Endothelial cell of umbilical vein (primary cell): Measurements from ENCODE around the gene TRAPPC13. TPM values are rescaled to one million over a fixed set of nuclear protein-coding genes. Genes with fewer than 3 reads are reported as not detected.

Experiments
- BruUV-seq: library from RNA; stranded (reverse); fragments of 400-500 nt; replicated peaks from 2 replicates; lab custom pipeline; 2021; lab: Mats Ljungman, UMichigan
- CTCF ChIA-PET: fragments of 300-600, 350-600 bp; sonication (Branson Sonifier 250); formaldehyde crosslinking; loops from one replicate; lab custom pipeline; 2021; ENCODE audit warnings: antibody characterized with exemption, inconsistent platforms; lab: Charles Lee
- POLR2A ChIA-PET: fragments of 300-600, 350-600 bp; sonication (Branson Sonifier 250); formaldehyde crosslinking; loops from one replicate; lab custom pipeline; 2021; ENCODE audit warnings: antibody characterized with exemption, inconsistent platforms; lab: Charles Lee
- DNase-seq: peaks from one replicate; pipeline ENCODE4 v3.0.0-alpha.2; 2011; ENCODE audit warnings: low read depth, low spot score
- FAIRE-seq: peaks from 2 replicates; lab custom pipeline; 2011; peaks lifted over from hg19 to GRCh38; lab: Jason Lieb, UNC
- H2AFZ ChIP-seq: 2 replicates; pipeline ENCODE4 v1.6.0; 2012; ENCODE audit warnings: low read depth, low read length, control low read depth, inconsistent platforms
- H3K27ac ChIP-seq: 2 replicates; pipeline ENCODE4 v1.5.1; 2011; ENCODE audit warnings: low read depth, mild to moderate bottlenecking, control low read depth, low read length, moderate library complexity; ENCODE audit not compliant: insufficient read depth
- H3K27me3 ChIP-seq, 2 experiments: 2 replicates each; pipeline versions ENCODE4 v1.6.0 to v1.6.1; 2011; ENCODE audit warnings: low read length in 2 of 2, mixed read lengths in 1 of 2; ENCODE audit not compliant: control insufficient read depth in 2 of 2, insufficient read depth in 2 of 2
- H3K36me3 ChIP-seq, 2 experiments: 2 replicates in 1 of 2; 3 replicates in 1 of 2; pipeline ENCODE4 v1.5.1; 2011; ENCODE audit warnings: low read length in 2 of 2, mild to moderate bottlenecking in 1 of 2, moderate library complexity in 1 of 2; ENCODE audit not compliant: control insufficient read depth in 2 of 2, insufficient read depth in 2 of 2; ENCODE audit errors: extremely low read depth in 1 of 2
- H3K4me1 ChIP-seq: 3 replicates; pipeline ENCODE4 v1.5.1; 2011; ENCODE audit warnings: mild to moderate bottlenecking, low read length; ENCODE audit not compliant: control insufficient read depth, insufficient read depth; ENCODE audit errors: extremely low read depth
- H3K4me2 ChIP-seq: 2 replicates; pipeline ENCODE4 v1.6.1; 2011; ENCODE audit warnings: low read length, control low read depth, mixed read lengths; ENCODE audit not compliant: insufficient read depth
- H3K4me3 ChIP-seq, 3 experiments: fragments of 200-600 bp in 1 of 3; sonication (generic), shearing (Covaris generic) in 1 of 3; replicated peaks in 1 of 3; 2 replicates each; pipeline ENCODE4 v1.5.1; 2011 to 2016; ENCODE audit warnings: control low read depth in 3 of 3, low read length in 3 of 3, mild to moderate bottlenecking in 2 of 3, inconsistent platforms in 1 of 3, low read depth in 1 of 3, moderate library complexity in 1 of 3; ENCODE audit not compliant: insufficient read depth in 1 of 3
- H3K79me2 ChIP-seq: 2 replicates; pipeline ENCODE4 v1.6.0; 2012; ENCODE audit warnings: low read length, inconsistent platforms; ENCODE audit not compliant: control insufficient read depth, insufficient read depth
- H3K9ac ChIP-seq: replicated peaks from 2 replicates; pipeline ENCODE3; 2011; ENCODE audit warnings: low read length, control low read depth; ENCODE audit not compliant: insufficient read depth; ENCODE audit errors: extremely low read depth
- H3K9me1 ChIP-seq: replicated peaks from 3 replicates; pipeline ENCODE4 v1.6.0; 2011; ENCODE audit warnings: mild to moderate bottlenecking, low read length; ENCODE audit not compliant: control insufficient read depth, insufficient read depth; ENCODE audit errors: extremely low read depth
- H3K9me3 ChIP-seq: replicated peaks from 2 replicates; pipeline ENCODE4 v1.5.1; 2012; ENCODE audit warnings: low read length, inconsistent platforms; ENCODE audit not compliant: control insufficient read depth, insufficient read depth
- H4K20me1 ChIP-seq: replicated peaks from 2 replicates; pipeline ENCODE3; 2011; ENCODE audit warnings: mild to moderate bottlenecking, low read length; ENCODE audit not compliant: control insufficient read depth, insufficient read depth; ENCODE audit errors: extremely low read depth
- EZH2 ChIP-seq: IDR thresholded peaks from 2 replicates; pipeline ENCODE4 v1.6.1; 2012; ENCODE audit warnings: borderline replicate concordance, low read depth, mild to moderate bottlenecking, moderate library complexity, low read length, inconsistent platforms; ENCODE audit not compliant: severe bottlenecking
- FOS ChIP-seq: IDR thresholded peaks from 2 replicates; pipeline ENCODE4 v1.6.1; 2011; ENCODE audit warnings: mild to moderate bottlenecking, low read length, moderate library complexity, borderline replicate concordance; ENCODE audit not compliant: insufficient read depth
- GATA2 ChIP-seq: IDR thresholded peaks from 2 replicates; pipeline ENCODE4 v1.7.0; 2011; ENCODE audit warnings: low read depth, mild to moderate bottlenecking, moderate library complexity, mixed read lengths, low read length; ENCODE audit not compliant: insufficient read length, insufficient read depth
- JUN ChIP-seq: IDR thresholded peaks from 2 replicates; pipeline ENCODE4 v1.6.1; 2011; ENCODE audit warnings: borderline replicate concordance, low read depth; ENCODE audit not compliant: insufficient read length, insufficient read depth
- MYC ChIP-seq: IDR thresholded peaks from one replicate; pipeline ENCODE4 v1.6.1; 2011; ENCODE audit warnings: mild to moderate bottlenecking, low read depth, low read length
- POLR2A ChIP-seq: IDR thresholded peaks from 2 replicates; pipeline ENCODE4 v1.6.1; 2012; ENCODE audit warnings: low read depth, mild to moderate bottlenecking, control low read depth, low read length
- POLR2AphosphoS5 ChIP-seq: IDR thresholded peaks from 2 replicates; pipeline ENCODE4 v1.6.1; 2012; ENCODE audit warnings: low read depth, mild to moderate bottlenecking, control low read depth, low read length, moderate library complexity; ENCODE audit not compliant: insufficient read depth
- dilution Hi-C: fragments of 300-500 bp; cut with MboI; formaldehyde crosslinking; loops from one replicate; pipeline ENCODE4 v1.15.0; 2019; ENCODE audit warnings: low sequenced_read_pairs; ENCODE audit not compliant: extremely low pct_ligation_motif_present
- intact Hi-C: fragments of 100-400 bp; cut with micrococcal nuclease; formaldehyde crosslinking; loops from one replicate; pipeline ENCODE4 v1.10.0; 2022
- polyA plus RNA-seq, 4 experiments: library from polyadenylated mRNA; depleted of rRNA in 3 of 4; stranded (reverse) in 3 of 4; unstranded in 1 of 4; fragments of >200 nt; gene quantifications; 2 replicates each; pipeline versions ENCODE4 v1.2.1 to v1.2.3, GENCODE V29; 2011 to 2012; ENCODE audit warnings: missing spikeins in 1 of 4
- total RNA-seq: library from RNA; stranded (reverse); gene quantifications from 2 replicates; pipeline ENCODE4 v1.2.3, GENCODE V29; 2021
- TF ChIP-seq, protein P1 (sequence below), 2 donors: IDR thresholded peaks; 1 replicate in 1 of 2; 2 replicates in 1 of 2; pipeline ENCODE4 v1.5.1; 2011; ENCODE audit warnings: low read length in 2 of 2, mild to moderate bottlenecking in 2 of 2, moderate library complexity in 2 of 2, control low read depth in 1 of 2, inconsistent platforms in 1 of 2, low read depth in 1 of 2; ENCODE audit not compliant: insufficient read depth in 1 of 2; ENCODE audit errors: extremely low read depth in 1 of 2
- TF ChIP-seq, protein P2 (sequence below): IDR thresholded peaks from 2 replicates; pipeline ENCODE4 v1.6.1; 2011; ENCODE audit not compliant: insufficient read depth, insufficient read length

TRAPPC13 gene
- total and polyA plus RNA-seq, 2 donors (not counting 3 experiments of a cell fraction or from before 2014, with no cell fraction given), result 7.7 to 24.0 TPM

DNA sequence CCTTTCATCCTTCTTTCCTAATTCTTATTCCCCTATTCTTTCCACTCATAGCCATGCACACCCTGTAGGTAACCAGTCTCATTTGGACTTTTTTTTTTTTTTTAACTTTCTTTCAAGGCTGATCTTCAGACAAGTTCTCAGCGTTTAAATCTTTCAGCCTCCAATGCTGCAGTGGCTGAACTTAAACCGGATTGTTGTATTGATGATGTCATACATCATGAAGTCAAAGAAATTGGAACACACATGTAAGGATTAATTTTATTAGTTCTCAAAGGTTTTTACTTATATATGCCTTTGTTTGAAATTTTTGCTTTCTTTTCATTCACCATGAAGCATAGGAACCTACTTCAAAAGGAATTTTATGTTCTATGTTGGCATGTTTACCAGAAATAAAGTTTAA lies 22.1 kb downstream of the TRAPPC13 start:
- Histone ChIP-seq H3K4me3 (no peak overlapping the region), H3K27me3 (no peaks in the 10 kb centered on the region), H3K4me2 (no peak overlapping the region), H3K79me2 (no peaks in the 10 kb centered on the region), H2AFZ (no peak overlapping the region), H3K4me1 (no peaks in the 10 kb centered on the region), H3K27ac (no peak overlapping the region), H3K36me3 (peaks cover 0 to 2% of the 10 kb centered on the region in 2 experiments), H3K9me1 (no peaks in the 10 kb centered on the region), H4K20me1 (no peaks in the 10 kb centered on the region), H3K9ac (no peak overlapping the region), H3K9me3 (no peaks in the 10 kb centered on the region)
- dilution Hi-C loops, result no loop called here
- CTCF ChIA-PET, result no interaction called here
- no peak for TF ChIP-seq GATA2
- DNase-seq, result no peak
- no TSS peak for BruUV-seq
- POLR2A ChIA-PET, result no interaction called here
- no peak for FAIRE-seq
- intact Hi-C loops, result no loop called here

DNA sequence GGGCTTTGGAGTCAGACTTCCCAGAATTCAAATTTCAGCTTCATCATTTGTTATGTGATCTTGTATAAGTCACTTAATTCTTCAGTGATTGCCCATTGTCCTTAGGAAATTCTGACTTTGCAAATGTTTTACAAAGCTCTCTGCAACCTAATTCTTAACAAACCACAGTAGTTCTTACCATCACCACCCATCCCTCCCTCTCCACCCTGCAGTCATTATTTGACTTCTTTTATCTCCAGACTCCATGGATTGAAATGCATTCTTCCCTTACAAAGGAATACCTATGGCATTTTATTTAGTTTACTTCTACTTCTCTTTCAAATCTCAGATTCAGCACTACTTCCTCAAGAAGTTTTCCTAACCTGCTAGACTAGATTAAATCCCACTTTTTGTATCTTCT lies 23.1 kb downstream of the TRAPPC13 start:
- H3K27me3 ChIP-seq, result no peaks in the 10 kb centered on the region
- no peaks in the 10 kb centered on the region for H4K20me1 ChIP-seq
- dilution Hi-C loops, result no loop called here

More for the DNA sequence above, 23.1 kb downstream of the TRAPPC13 start:
- FAIRE-seq (no peak), DNase-seq (no peak)
- H3K4me1 ChIP-seq, result no peaks in the 10 kb centered on the region
- H3K4me3 ChIP-seq, result no peak overlapping the region
- no peak overlapping the region for H3K27ac ChIP-seq
- no peak overlapping the region for H2AFZ ChIP-seq
- ChIA-PET CTCF (interaction anchor here (1.0 to 2.1 kb wide), 2 partner anchors 15 to 17 kb away, joined by 3 to 7 read pairs; no protein-coding TSS in a partner anchor), POLR2A (no interaction called here)
- TF ChIP-seq FOS, result no peak
- no peak for TF ChIP-seq JUN
- TF ChIP-seq, protein P1, sequence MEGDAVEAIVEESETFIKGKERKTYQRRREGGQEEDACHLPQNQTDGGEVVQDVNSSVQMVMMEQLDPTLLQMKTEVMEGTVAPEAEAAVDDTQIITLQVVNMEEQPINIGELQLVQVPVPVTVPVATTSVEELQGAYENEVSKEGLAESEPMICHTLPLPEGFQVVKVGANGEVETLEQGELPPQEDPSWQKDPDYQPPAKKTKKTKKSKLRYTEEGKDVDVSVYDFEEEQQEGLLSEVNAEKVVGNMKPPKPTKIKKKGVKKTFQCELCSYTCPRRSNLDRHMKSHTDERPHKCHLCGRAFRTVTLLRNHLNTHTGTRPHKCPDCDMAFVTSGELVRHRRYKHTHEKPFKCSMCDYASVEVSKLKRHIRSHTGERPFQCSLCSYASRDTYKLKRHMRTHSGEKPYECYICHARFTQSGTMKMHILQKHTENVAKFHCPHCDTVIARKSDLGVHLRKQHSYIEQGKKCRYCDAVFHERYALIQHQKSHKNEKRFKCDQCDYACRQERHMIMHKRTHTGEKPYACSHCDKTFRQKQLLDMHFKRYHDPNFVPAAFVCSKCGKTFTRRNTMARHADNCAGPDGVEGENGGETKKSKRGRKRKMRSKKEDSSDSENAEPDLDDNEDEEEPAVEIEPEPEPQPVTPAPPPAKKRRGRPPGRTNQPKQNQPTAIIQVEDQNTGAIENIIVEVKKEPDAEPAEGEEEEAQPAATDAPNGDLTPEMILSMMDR (IDR thresholded peaks at IDR 0.05; ENCODE audit: extremely low read depth in 1 of 2, insufficient read depth in 1 of 2, low read depth in 1 of 2, low read length in 2 of 2), result no peak
- no peak for TF ChIP-seq POLR2A
- TF ChIP-seq MYC, result no peak
- TF ChIP-seq EZH2, result no peak
- TF ChIP-seq POLR2AphosphoS5, result no peak
- TF ChIP-seq, protein P2, sequence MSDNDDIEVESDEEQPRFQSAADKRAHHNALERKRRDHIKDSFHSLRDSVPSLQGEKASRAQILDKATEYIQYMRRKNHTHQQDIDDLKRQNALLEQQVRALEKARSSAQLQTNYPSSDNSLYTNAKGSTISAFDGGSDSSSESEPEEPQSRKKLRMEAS, result no peak
- TF ChIP-seq GATA2, result no peak
- no peaks in the 10 kb centered on the region for H3K9me3 ChIP-seq
- no TSS peak for BruUV-seq
- intact Hi-C loops, result no loop called here
- H3K4me2 ChIP-seq, result no peak overlapping the region
- H3K79me2 ChIP-seq, result no peaks in the 10 kb centered on the region
- peaks cover 0 to 2% of the 10 kb centered on the region in 2 experiments for H3K36me3 ChIP-seq
- H3K9me1 ChIP-seq, result no peaks in the 10 kb centered on the region
- H3K9ac ChIP-seq, result no peak overlapping the region
